ENCODE measurements around the gene MFSD6L. TPM values are rescaled to one million over a fixed set of nuclear protein-coding genes. Genes with fewer than 3 reads are reported as not detected.

Gene MFSD6L
- total and polyA plus RNA-seq, 2 experiments from 2014 or later = not detected

DNA sequence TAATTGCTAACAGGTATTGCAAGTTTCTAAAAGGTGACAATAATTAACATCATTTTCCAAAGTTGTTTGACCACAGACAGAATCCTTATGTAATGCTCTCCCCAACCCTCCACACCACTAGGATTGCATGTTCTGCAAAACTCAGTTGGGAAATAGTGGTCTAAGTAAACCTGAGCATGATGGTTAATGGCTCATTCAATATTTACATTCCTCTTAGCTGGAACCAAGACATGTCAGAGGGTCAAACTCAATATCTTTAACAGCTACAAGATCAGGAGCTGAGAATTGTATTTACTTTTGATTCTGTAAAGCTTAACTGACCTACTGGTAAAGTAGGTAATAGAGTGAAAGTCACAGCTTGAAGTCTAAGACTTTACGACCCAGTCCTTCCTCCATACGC lies 10.2 kb downstream of the MFSD6L start:
- Histone ChIP-seq H3K27ac (no peak overlapping the region), H3K79me2 (ENCODE audit: insufficient read depth) (no peaks in the 10 kb centered on the region), H3F3A (ENCODE audit: insufficient read depth) (peaks cover 17% of the 10 kb centered on the region), H4K20me1 (ENCODE audit: insufficient read depth) (no peaks in the 10 kb centered on the region), H3K9ac (no peak overlapping the region), H3K4me2 (ENCODE audit: unreplicated experiment) (no peak overlapping the region), H3K9me3 (ENCODE audit: low read depth) (no peaks in the 10 kb centered on the region), H2AFZ (no peak overlapping the region), H3K27me3 (replicated peaks; ENCODE audit: insufficient read depth) (no peaks in the 10 kb centered on the region; the same call in 1 of the 2 replicates), H3K36me3 (ENCODE audit: low read depth) (no peaks in the 10 kb centered on the region), H3K4me3 (no peak overlapping the region), H3K9me2 (ENCODE audit: insufficient read depth) (no peaks in the 10 kb centered on the region), H3K4me1 (ENCODE audit: insufficient read depth) (no peaks in the 10 kb centered on the region)
- in situ Hi-C loops (cut with MboI) = no loop called here
- TF ChIP-seq EZH2 (IDR thresholded peaks at IDR 0.05; ENCODE audit: insufficient read depth, poor library complexity, severe bottlenecking) = no peak
- WGBS, 2 experiments (ENCODE audit: low coverage in 1 of 2, low lambda C conversion rate in 2 of 2, missing lambda C conversion rate in 2 of 2) = 86 to 100% methylated on average over 2 of the region's 2 CpGs
- DNase-seq = no peak

DNA sequence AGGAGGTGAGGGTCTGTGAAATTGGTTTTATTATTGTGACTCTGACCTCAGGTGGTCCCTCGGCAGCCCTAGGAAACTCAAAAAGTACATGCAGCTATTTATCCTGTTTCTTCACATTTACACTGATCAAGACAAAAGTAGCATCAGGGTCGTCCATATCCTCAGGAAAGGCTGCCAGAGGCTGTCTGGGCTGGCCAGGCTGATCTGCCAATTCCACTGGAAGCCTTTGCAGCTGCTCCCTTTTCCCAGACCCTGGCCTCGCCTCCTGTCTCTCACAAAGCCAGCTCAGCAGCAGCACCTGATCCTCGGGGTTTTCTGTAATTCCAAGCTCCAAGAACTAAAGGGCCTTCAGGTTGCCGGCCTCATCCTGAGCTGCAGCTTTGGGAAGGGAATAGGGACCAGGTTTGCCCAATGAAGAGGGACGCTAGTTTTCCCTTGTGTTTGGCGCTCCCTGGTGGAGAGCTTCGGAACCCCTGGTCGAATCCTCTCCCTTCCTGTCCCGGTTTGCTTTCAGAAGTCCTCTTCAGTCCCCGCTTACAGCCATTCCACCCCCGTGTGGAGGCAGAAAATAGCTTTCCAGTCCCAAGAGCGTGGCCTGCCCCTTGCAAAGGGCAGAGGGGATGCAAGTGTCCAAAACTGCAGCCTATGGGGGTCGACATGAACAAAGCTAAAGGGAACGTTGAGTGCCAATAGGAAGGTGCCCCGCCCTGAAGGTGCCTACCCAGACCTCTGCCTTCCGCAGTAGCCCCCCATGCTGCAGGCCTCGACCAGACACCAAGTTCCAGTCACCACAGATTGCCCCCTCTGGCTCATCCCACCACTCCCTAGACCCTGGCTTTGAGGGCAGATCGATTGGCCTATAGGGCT lies 13.4 kb downstream of the MFSD6L start:
- Histone ChIP-seq H2AFZ (no peak overlapping the region), H3K4me1 (ENCODE audit: insufficient read depth) (no peaks in the 10 kb centered on the region), H3K4me2 (ENCODE audit: unreplicated experiment) (no peak overlapping the region), H3K9me3 (ENCODE audit: low read depth) (peaks cover 3% of the 10 kb centered on the region), H4K20me1 (ENCODE audit: insufficient read depth) (no peaks in the 10 kb centered on the region), H3K27me3 (replicated peaks; ENCODE audit: insufficient read depth) (no peaks in the 10 kb centered on the region; the same call in 1 of the 2 replicates), H3K36me3 (ENCODE audit: low read depth) (no peaks in the 10 kb centered on the region), H3K9me2 (ENCODE audit: insufficient read depth) (no peaks in the 10 kb centered on the region), H3K79me2 (ENCODE audit: insufficient read depth) (no peaks in the 10 kb centered on the region), H3K9ac (no peak overlapping the region), H3K27ac (no peak overlapping the region), H3F3A (ENCODE audit: insufficient read depth) (no peaks in the 10 kb centered on the region), H3K4me3 (no peak overlapping the region)
- TF ChIP-seq EZH2phosphoT487 (IDR thresholded peaks at IDR 0.05; ENCODE audit: insufficient read depth, low read depth) (no peak), EZH2 (IDR thresholded peaks at IDR 0.05; ENCODE audit: insufficient read depth, poor library complexity, severe bottlenecking) (no peak)
- DNase-seq = peak; percentile 72
- in situ Hi-C loops (cut with MboI) = no loop called here
- WGBS, 2 experiments (ENCODE audit: low coverage in 1 of 2, low lambda C conversion rate in 2 of 2, missing lambda C conversion rate in 2 of 2) = 22 to 24% methylated on average over 19 of the region's 19 CpGs

- no peaks in the 10 kb centered on the region for H3K9me2 ChIP-seq (ENCODE audit: insufficient read depth)
- TF ChIP-seq EZH2phosphoT487 (IDR thresholded peaks at IDR 0.05; ENCODE audit: insufficient read depth, low read depth) (no peak), EZH2 (IDR thresholded peaks at IDR 0.05; ENCODE audit: insufficient read depth, poor library complexity, severe bottlenecking) (no peak)
- no peaks in the 10 kb centered on the region for H3F3A ChIP-seq (ENCODE audit: insufficient read depth)
- in situ Hi-C loops (cut with MboI) = no loop called here
- no peak overlapping the region for H3K27ac ChIP-seq
- no peak overlapping the region for H2AFZ ChIP-seq
- H3K9me3 ChIP-seq (ENCODE audit: low read depth) = peaks cover 3% of the 10 kb centered on the region
- no peak for DNase-seq
- 78 to 80% methylated on average over 1 of the region's 1 CpG for WGBS, 2 experiments (ENCODE audit: low coverage in 1 of 2, low lambda C conversion rate in 2 of 2, missing lambda C conversion rate in 2 of 2)
- no peak overlapping the region for H3K4me3 ChIP-seq
- H3K36me3 ChIP-seq (ENCODE audit: low read depth) = no peaks in the 10 kb centered on the region
- no peaks in the 10 kb centered on the region for H4K20me1 ChIP-seq (ENCODE audit: insufficient read depth)
- peaks cover 6% of the 10 kb centered on the region for H3K27me3 ChIP-seq (replicated peaks; ENCODE audit: insufficient read depth)
- no peak overlapping the region for H3K4me2 ChIP-seq (ENCODE audit: unreplicated experiment)
- H3K79me2 ChIP-seq (ENCODE audit: insufficient read depth) = no peaks in the 10 kb centered on the region
- H3K9ac ChIP-seq = no peak overlapping the region
- no peaks in the 10 kb centered on the region for H3K4me1 ChIP-seq (ENCODE audit: insufficient read depth)
These were observed 17.0 kb downstream of the MFSD6L start for GRCh38 chr17:8782176-8782575.

GRCh38 chr17:8781776-8782175 lies 17.4 kb downstream of the MFSD6L start:
- in situ Hi-C loops (cut with MboI) = no loop called here
- 74 to 79% methylated on average over 4 of the region's 4 CpGs for WGBS, 2 experiments (ENCODE audit: low coverage in 1 of 2, low lambda C conversion rate in 2 of 2, missing lambda C conversion rate in 2 of 2)
- TF ChIP-seq EZH2 (IDR thresholded peaks at IDR 0.05; ENCODE audit: insufficient read depth, poor library complexity, severe bottlenecking) (no peak), EZH2phosphoT487 (IDR thresholded peaks at IDR 0.05; ENCODE audit: insufficient read depth, low read depth) (no peak)

More at GRCh38 chr17:8781776-8782175, 17.4 kb downstream of the MFSD6L start:
- no peak overlapping the region for H3K4me2 ChIP-seq (ENCODE audit: unreplicated experiment)
- no peaks in the 10 kb centered on the region for H3K9me2 ChIP-seq (ENCODE audit: insufficient read depth)
- H3K9me3 ChIP-seq (ENCODE audit: low read depth) = peaks cover 3% of the 10 kb centered on the region
- H3K27me3 ChIP-seq (replicated peaks; ENCODE audit: insufficient read depth) = peaks cover 7% of the 10 kb centered on the region
- H4K20me1 ChIP-seq (ENCODE audit: insufficient read depth) = no peaks in the 10 kb centered on the region
- H3F3A ChIP-seq (ENCODE audit: insufficient read depth) = no peaks in the 10 kb centered on the region
- no peak overlapping the region for H2AFZ ChIP-seq
- H3K4me3 ChIP-seq = no peak overlapping the region
- no peaks in the 10 kb centered on the region for H3K79me2 ChIP-seq (ENCODE audit: insufficient read depth)
- H3K9ac ChIP-seq = no peak overlapping the region
- DNase-seq = no peak
- H3K27ac ChIP-seq = no peak overlapping the region
- no peaks in the 10 kb centered on the region for H3K4me1 ChIP-seq (ENCODE audit: insufficient read depth)
- H3K36me3 ChIP-seq (ENCODE audit: low read depth) = no peaks in the 10 kb centered on the region

All from GM23248 (cell line).